ENCODE results near the gene IL10RA.

DNA sequence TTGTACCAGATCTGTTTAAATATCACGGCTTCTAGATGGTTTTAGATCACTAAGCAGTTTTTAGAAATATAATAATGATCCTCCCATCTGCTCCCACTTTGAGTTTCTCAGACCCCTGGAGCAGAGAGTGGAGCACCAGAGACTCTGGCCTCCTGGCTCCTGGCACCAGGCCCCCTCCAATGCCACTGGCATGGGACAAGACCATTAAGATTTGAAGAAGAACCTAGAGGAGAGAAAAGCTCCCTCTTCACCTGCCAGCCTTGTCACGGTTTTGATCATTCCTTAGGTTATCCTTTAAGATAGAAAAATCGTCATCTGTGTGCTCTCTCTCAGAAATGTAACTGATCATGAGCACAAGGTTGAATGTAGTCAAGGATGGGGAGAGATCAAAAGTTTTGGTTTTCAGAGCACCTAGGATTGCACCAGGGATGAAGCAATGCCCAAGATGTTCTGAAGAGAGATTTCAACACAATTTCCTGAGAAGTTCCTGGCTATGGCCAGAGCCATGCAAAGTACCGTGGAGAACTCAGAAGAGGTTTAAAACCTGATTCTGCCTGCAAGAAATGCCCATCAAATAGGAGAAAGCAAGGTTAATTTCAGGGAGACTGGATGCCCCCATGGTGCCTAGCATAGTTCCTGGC lies 22.2 kb downstream of the IL10RA start:
- TF ChIP-seq CTCF (IDR thresholded peaks at IDR 0.05; ENCODE audit: low read length), result no peak
- no peak for TF ChIP-seq EZH2phosphoT487 (IDR thresholded peaks at IDR 0.05; ENCODE audit: low read length)

All from MM.1S (cell line).